Cerebellar nuclear complex (tissue), 1 donor: Measurements from ENCODE around the gene SCRN2.

ENCODE experiments used
- DNase-seq, 2 experiments: peaks; one replicate each; lab custom pipeline; 2025; lab: John Stamatoyannopoulos, UW

Gene SCRN2

GRCh38 chr17:47846716-47847340 is 5.8 kb upstream of the SCRN2 start:
- no peak for DNase-seq

- no peak for DNase-seq
Measured at GRCh38 chr17:47845716-47846075, 4.6 kb upstream of the SCRN2 start.

- DNase-seq = no peak
Measured at GRCh38 chr17:47844814-47845715, 4.0 kb upstream of the SCRN2 start.

- no peak for DNase-seq
Measured at GRCh38 chr17:47844227-47844626, 3.2 kb upstream of the SCRN2 start.

GRCh38 chr17:47843391-47843730 is 2.3 kb upstream of the SCRN2 start:
- no peak for DNase-seq

- no peak for DNase-seq
Measured at GRCh38 chr17:47841488-47842291, 617 bp upstream of the SCRN2 start.

- no peak for DNase-seq
Measured at GRCh38 chr17:47840001-47840741, 902 bp downstream of the SCRN2 start.

GRCh38 chr17:47839071-47839470 is 2.0 kb downstream of the SCRN2 start:
- no peak for DNase-seq

- DNase-seq = no peak
Measured at GRCh38 chr17:47838636-47839035, 2.4 kb downstream of the SCRN2 start.

- DNase-seq = no peak
Measured at GRCh38 chr17:47837401-47838039, 3.6 kb downstream of the SCRN2 start.

GRCh38 chr17:47836601-47837000 is 4.5 kb downstream of the SCRN2 start:
- no peak for DNase-seq

- no peak for DNase-seq
Measured at GRCh38 chr17:47834756-47835155, 6.3 kb downstream of the SCRN2 start.

GRCh38 chr17:47831934-47832327 is 9.1 kb downstream of the SCRN2 start:
- DNase-seq = no peak

- peak in 1 of 2 experiments; percentile 44 for DNase-seq
Measured at GRCh38 chr17:47831003-47831933, 9.8 kb downstream of the SCRN2 start, which contains the start of the genes LRRC46 and MRPL10. Gene LRRC46, plus strand, starts transcription at chr17:47831670. Its CDS starts 320 bp downstream, at chr17:47831990. Gene MRPL10, minus strand, starts transcription at chr17:47831541. Its CDS starts 30 bp downstream, at chr17:47831511.

GRCh38 chr17:47830396-47831002 is 10.6 kb downstream of the SCRN2 start:
- DNase-seq = no peak

GRCh38 chr17:47829870-47830269 is 11.2 kb downstream of the SCRN2 start:
- DNase-seq = no peak

- no peak for DNase-seq
Measured at GRCh38 chr17:47823519-47823918, 17.6 kb downstream of the SCRN2 start.

GRCh38 chr17:47822785-47823184 is 18.3 kb downstream of the SCRN2 start:
- DNase-seq = no peak
